Stomach (tissue), 4 donors: ENCODE data around the gene ABHD17C.

Source experiments
- CTCF ChIP-seq, 7 experiments: fragments of 450-650 bp in 4 of 7; fragments of 200-600 bp in 3 of 7; sonication (generic) in 3 of 7; IDR thresholded peaks; one replicate each; pipeline ENCODE4 v1.5.1; 2016 to 2019; ENCODE audit warnings: antibody characterized with exemption in 7 of 7, control low read depth in 2 of 7, mild to moderate bottlenecking in 1 of 7
- POLR2A ChIP-seq, 4 donors: fragments of 450-650 bp; IDR thresholded peaks; one replicate each; pipeline ENCODE4 v1.6.1; 2016; ENCODE audit warnings: antibody characterized with exemption in 4 of 4, control low read depth in 2 of 4, mild to moderate bottlenecking in 1 of 4, moderate library complexity in 1 of 4
- POLR2AphosphoS5 ChIP-seq, 3 donors: sonication (generic); formaldehyde crosslinking; IDR thresholded peaks; one replicate each; pipeline ENCODE4 v1.6.1; 2016; ENCODE audit warnings: antibody characterized with exemption in 3 of 3

GRCh38 chr15:80745888-80746287 is 50.8 kb downstream of the ABHD17C start:
- TF ChIP-seq CTCF (IDR thresholded peaks at IDR 0.05) = no peak
- TF ChIP-seq POLR2A (IDR thresholded peaks at IDR 0.05) = no peak
- no peak for TF ChIP-seq POLR2AphosphoS5 (IDR thresholded peaks at IDR 0.05)
